Measurements from ENCODE around the gene PNPT1. TPM values are rescaled to one million over a fixed set of nuclear protein-coding genes. Genes with fewer than 3 reads are reported as not detected.

The PNPT1 gene
- total RNA-seq, 1 donor from 2014 or later = 29.0 TPM

- H3K4me1 Mint-ChIP-seq (ENCODE audit: unreplicated experiment) = no peaks in the 10 kb centered on the region
- no peak overlapping the region for H3K27ac Mint-ChIP-seq
- no peaks in the 10 kb centered on the region for H3K27me3 Mint-ChIP-seq
- no peak for DNase-seq (ENCODE audit: extremely low spot score, unreplicated experiment)
- H3K9me3 Mint-ChIP-seq = no peaks in the 10 kb centered on the region
- no peak overlapping the region for H3K4me3 Mint-ChIP-seq
- peaks cover 18% of the 10 kb centered on the region for H3K36me3 Mint-ChIP-seq
- TF ChIP-seq CTCF (conservative IDR thresholded peaks at IDR 0.05) = no peak
These were observed 44.4 kb downstream of the PNPT1 start for GRCh38 chr2:55649211-55649610.

GRCh38 chr2:55636831-55637230 lies 56.8 kb downstream of the PNPT1 start:
- no peaks in the 10 kb centered on the region for H3K9me3 Mint-ChIP-seq
- no peaks in the 10 kb centered on the region for H3K4me1 Mint-ChIP-seq (ENCODE audit: unreplicated experiment)
- TF ChIP-seq CTCF (conservative IDR thresholded peaks at IDR 0.05) = no peak
- H3K27ac Mint-ChIP-seq = no peak overlapping the region
- no peaks in the 10 kb centered on the region for H3K27me3 Mint-ChIP-seq
- no peak for DNase-seq (ENCODE audit: extremely low spot score, unreplicated experiment)
- H3K4me3 Mint-ChIP-seq = no peak overlapping the region
- peaks cover 13% of the 10 kb centered on the region for H3K36me3 Mint-ChIP-seq

- H3K4me1 Mint-ChIP-seq (ENCODE audit: unreplicated experiment) = no peaks in the 10 kb centered on the region
- H3K9me3 Mint-ChIP-seq = no peaks in the 10 kb centered on the region
- no peak overlapping the region for H3K4me3 Mint-ChIP-seq
- no peak for TF ChIP-seq CTCF (conservative IDR thresholded peaks at IDR 0.05)
- DNase-seq (ENCODE audit: extremely low spot score, unreplicated experiment) = no peak
- peaks cover 9% of the 10 kb centered on the region for H3K36me3 Mint-ChIP-seq
- H3K27me3 Mint-ChIP-seq = no peaks in the 10 kb centered on the region
- no peak overlapping the region for H3K27ac Mint-ChIP-seq
These were observed 64.7 kb downstream of the PNPT1 start for GRCh38 chr2:55628931-55629330.

GRCh38 chr2:55627915-55628314 lies 65.7 kb downstream of the PNPT1 start:
- H3K4me3 Mint-ChIP-seq = no peak overlapping the region
- no peak overlapping the region for H3K27ac Mint-ChIP-seq
- DNase-seq (ENCODE audit: extremely low spot score, unreplicated experiment) = no peak
- no peak for TF ChIP-seq CTCF (conservative IDR thresholded peaks at IDR 0.05)
- peaks cover 10% of the 10 kb centered on the region for H3K4me1 Mint-ChIP-seq (ENCODE audit: unreplicated experiment)
- no peaks in the 10 kb centered on the region for H3K27me3 Mint-ChIP-seq
- no peaks in the 10 kb centered on the region for H3K9me3 Mint-ChIP-seq
- H3K36me3 Mint-ChIP-seq = peaks cover 9% of the 10 kb centered on the region

- no peaks in the 10 kb centered on the region for H3K9me3 Mint-ChIP-seq
- DNase-seq (ENCODE audit: extremely low spot score, unreplicated experiment) = no peak
- H3K4me3 Mint-ChIP-seq = no peak overlapping the region
- peaks cover 16% of the 10 kb centered on the region for H3K4me1 Mint-ChIP-seq (ENCODE audit: unreplicated experiment)
- H3K27me3 Mint-ChIP-seq = no peaks in the 10 kb centered on the region
- no peak overlapping the region for H3K27ac Mint-ChIP-seq
- TF ChIP-seq CTCF (conservative IDR thresholded peaks at IDR 0.05) = no peak
- no peaks in the 10 kb centered on the region for H3K36me3 Mint-ChIP-seq
These were observed 71.8 kb downstream of the PNPT1 start for GRCh38 chr2:55621802-55622201.

Measured in type B pancreatic cell (in vitro differentiated cells).